Urothelium cell line (cell line): ENCODE data around the gene ADSS2.
"Not testable (repeated sequence)": the region's sequence is repeated elsewhere in the genome, so short reads cannot be mapped to it uniquely, and the experiment has no call there.

Source experiments
- DNase-seq: peaks from one replicate; pipeline ENCODE4 v3.0.0; 2011; ENCODE audit warnings: low spot score, mixed read lengths
- FAIRE-seq: peaks from 2 replicates; lab custom pipeline; 2011; peaks lifted over from hg19 to GRCh38; lab: Jason Lieb, UNC

ADSS2 gene

DNA sequence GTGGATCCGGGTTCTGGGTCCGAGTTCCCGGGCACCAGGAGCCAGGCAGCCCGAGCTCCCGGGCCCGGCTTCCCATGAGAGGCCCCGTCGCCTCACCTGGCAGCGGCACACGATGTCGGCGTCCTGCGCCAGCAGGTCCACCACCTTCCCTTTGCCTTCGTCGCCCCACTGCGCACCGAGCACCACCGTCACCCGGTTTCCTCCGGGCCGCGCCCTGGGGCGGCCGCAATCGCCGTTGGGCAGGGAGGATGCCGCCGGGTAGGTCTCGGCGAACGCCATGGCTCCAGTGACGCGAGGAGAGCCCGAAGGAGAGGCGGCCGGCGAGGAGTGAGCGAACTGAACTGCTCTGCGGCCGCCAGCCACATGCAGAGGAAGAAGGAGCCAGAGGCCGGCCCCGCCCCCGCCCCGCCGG, at the start of gene ADSS2:
Gene ADSS2, minus strand, starts transcription at position 371 of the 412 bp plus-strand sequence. Its CDS starts 92 bp downstream, at position 279.
- DNase-seq (no peak), FAIRE-seq (no peak)

DNA sequence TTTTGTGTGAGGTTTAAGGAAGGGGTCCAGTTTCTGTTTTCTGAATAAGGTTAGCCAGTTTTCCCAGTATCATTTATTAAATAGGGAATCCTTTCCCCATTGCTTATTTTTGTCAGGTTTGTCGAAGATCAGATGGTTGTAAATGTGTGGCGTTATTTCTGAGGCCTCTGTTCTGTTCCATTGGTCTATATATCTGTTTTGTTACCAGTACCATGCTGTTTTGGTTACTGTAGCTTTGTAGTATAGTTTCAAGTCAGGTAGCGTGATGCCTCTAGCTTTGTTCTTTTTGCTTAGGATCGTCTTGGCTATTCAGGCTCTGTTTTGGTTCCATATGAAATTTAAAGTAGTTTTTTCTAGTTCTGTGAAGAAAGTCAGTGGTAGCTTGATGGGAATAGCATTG, 48.8 kb upstream of the ADSS2 start:
- FAIRE-seq, DNase-seq: not testable (repeated sequence)

DNA sequence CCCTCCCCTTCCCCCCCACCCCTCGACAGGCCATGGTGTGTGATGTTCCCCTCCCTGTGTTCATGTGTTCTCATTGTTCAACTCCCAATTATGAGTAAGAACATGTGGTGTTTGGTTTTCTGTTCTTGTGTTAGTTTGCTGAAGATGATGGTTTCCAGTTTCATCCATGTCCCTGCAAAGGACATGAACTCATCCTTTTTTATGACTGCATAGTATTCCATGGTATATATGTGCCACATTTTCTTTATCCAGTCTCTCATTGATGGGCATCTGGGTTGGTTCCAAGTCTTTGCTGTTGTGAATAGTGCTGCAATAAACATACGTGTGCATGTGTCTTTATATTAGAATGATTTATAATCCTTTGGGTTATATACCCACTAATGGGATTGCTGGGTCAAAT, 47.8 kb upstream of the ADSS2 start:
- FAIRE-seq, DNase-seq: not testable (repeated sequence)

DNA sequence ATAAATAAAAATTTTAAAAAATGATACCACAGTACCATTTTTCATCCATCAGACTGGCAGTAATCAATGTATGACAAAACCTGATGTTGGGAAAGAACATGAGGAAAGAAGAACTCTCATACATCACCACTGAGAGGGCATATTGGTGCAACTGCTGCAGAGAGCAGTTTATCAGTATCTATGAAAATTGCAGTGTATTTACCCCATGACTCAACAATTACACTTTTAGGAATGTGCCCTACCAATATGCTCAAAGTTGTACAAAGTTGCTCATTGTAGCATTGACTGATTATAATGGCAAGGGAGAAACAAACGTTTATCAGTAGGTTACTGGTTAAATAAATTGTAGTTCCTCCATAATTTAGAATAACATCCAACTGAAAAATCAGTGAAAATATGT, 46.1 kb upstream of the ADSS2 start:
- FAIRE-seq (no peak), DNase-seq (no peak)

DNA sequence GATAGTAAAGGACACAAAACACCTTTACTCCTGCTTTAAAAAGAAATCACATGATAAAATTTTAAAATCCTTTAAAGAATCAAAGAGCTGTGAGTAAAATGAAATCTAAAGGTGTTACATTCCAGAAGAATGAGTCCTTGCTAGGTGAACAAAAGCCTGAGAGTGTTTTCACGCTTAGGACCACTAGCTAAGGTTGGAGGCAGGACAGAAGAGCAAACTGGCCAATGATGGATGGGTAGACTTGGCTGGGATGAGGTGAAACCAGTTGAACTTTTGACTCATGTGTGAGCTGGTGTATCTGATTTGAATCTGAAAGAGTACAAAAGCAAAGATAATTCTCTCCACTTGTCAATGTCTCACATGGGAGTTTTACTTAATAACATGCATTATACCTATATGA, 44.5 kb upstream of the ADSS2 start:
- FAIRE-seq (no peak), DNase-seq (no peak)

DNA sequence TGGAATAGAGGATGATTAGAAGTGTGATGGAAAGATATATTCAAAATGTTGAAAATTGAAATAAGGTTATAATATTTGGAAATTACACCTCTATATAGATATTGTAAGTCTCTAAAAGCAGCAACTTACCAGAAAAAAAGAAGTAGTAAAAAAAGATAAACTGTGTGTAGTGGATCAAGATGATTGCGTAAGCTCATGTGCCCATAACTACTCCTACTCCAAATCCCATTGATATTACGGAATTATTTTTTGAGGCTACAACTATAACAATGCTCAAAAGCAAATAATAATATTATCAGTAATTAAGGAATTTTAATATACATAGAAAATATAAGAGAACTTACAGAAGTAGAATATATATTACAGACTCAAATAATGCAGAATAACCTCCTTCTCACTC, 42.9 kb upstream of the ADSS2 start:
- FAIRE-seq, result no peak
- no peak for DNase-seq

DNA sequence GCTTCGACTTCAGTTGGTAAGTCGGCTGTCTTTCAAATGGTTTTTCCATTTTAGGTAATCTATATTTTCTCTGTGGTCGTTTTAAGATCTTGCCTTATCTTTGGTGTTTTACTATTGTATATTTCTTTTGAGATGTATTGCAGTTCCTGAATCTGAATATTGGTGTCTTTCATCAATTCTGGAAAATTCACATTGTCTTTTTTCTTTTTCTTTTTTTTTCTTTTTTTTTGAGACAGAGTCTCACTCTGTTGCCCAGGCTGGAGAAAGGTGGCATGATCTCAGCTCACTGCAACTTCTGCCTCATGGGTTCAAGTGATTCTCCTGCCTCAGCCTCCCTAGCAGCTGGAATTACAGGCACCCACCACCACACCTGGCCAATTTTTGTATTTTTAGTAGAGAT, 33.3 kb upstream of the ADSS2 start:
- DNase-seq, FAIRE-seq: not testable (repeated sequence)

DNA sequence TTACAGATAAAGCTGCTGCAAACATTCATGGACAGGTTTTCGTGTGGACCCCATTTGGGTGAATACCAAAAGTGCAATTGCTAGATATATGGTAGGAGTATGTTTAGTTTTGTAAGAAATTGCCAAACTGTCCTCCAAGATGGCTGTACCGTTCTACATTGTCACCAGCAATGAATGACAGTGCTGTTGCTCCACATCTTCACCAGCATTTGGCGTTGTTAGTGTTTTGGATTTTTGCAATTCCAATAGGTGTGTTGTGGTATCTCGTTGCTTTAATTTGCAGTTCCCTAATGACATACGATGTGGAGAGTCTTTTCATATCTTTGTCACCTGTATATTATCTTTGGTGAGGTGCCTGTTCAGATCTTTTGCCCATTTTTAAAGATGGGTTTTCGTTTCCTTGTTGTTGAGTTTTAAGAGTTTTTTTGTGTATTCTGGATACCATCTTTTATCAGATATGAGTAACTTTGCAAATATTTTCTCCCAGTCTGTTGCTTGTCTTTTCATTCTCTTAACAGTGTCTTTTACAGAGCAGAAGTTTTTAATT, 21.4 kb upstream of the ADSS2 start:
- no peak for DNase-seq

DNA sequence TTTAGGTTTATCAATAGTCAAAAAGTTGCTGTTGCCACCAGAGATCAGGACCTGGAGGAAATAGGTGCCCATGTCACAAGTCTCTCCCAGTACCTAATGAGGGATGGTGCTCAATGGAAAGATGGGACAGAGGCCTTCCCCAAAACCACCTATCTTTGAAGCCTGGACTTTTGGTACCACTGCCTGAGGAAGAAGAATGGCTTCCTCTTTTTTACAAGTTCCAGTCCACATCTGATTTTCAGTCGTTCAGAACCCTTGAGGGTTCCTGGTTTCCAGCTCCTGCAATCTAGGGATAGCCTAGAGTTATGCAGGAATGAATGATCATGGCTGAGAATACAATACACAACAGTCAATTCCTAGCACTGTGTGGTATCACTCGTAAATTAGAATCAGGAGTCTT, 15.0 kb upstream of the ADSS2 start:
- FAIRE-seq, result no peak
- DNase-seq, result no peak

More for the DNA sequence above, 21.4 kb upstream of the ADSS2 start:
- FAIRE-seq, result no peak

DNA sequence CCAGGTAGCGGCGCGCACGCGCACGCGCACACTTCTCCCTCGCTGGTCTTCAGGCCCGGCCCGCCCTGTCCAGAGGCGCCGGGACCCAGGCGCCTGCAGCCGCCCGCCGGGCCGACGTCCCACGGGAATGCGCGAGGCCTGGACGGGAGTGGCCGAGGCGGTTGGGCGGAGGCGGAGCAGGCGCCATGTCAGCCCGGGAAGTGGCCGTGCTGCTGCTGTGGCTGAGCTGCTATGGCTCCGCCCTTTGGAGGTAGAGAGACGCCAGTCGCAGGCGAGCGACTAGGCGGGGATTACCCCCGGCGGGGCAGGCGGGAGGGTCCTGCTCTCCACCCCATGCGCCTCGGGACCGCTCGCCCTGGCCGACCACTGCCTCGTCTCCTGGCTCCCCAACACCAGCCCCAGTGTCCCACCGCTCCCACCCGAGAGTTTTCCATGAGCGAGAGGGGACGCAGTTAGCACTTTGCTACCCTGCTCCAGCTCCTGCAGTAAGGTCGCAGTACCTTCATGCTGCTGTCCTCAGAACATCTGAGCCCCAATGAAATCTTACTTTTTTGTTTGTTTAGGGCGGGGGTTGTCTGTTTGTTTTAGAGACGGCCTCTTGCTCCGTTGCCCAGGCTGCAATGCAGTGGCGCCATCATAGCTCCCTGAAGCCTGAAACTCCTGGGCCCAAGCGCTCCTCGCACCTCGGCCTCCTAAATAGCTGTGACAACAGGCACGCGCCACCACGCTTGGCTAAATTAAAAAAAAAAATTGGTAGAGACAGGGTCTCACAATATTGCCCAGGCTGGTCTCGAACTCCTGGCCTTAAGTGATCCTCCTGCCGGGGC, 9.7 kb upstream of the ADSS2 start, which contains the start of gene CATSPERE:
Gene CATSPERE, plus strand, starts transcription at position 29 of the 827 bp plus-strand sequence. Its CDS starts 157 bp downstream, at position 186.
- FAIRE-seq (no peak), DNase-seq (peak; percentile 84)

DNA sequence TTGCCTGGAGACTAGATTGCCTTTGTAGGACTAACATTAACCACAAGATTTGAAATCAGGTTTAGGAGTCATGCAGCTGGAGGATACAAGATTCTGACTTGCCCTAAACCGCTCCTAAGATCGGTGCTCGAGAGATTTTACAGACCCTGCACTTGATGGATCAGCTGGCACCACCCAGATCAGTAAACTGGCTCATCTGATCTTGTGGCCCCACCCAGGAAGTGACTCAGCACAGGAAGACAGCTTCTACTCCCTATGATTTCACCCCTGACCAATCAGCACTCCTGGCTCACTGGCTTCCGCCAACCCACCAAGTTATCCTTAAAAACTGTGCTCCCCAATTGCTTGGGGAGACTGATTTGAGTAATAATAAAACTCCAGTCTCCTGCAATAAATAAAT, 8.5 kb upstream of the ADSS2 start:
- DNase-seq (no peak), FAIRE-seq (no peak)

DNA sequence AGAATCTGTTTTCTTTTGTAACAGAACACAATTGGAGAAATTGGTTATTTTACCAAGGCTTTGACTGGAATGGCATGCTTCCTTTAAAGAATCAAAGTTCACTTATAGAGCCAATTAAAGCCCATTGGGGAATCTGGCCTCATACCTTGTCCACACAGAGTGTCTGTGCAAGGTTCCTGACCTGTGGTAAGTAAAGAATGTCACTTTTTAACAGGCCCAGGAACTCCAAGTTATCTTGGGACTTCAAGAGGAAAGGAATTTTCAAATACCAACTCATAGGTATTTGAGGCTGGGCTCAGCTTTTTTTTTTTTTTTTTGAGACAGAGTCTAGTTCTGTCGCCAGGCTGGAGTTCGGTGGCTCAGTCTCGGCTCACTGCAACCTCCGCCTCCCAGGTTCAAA, 7.1 kb upstream of the ADSS2 start:
- DNase-seq (no peak), FAIRE-seq (no peak)

DNA sequence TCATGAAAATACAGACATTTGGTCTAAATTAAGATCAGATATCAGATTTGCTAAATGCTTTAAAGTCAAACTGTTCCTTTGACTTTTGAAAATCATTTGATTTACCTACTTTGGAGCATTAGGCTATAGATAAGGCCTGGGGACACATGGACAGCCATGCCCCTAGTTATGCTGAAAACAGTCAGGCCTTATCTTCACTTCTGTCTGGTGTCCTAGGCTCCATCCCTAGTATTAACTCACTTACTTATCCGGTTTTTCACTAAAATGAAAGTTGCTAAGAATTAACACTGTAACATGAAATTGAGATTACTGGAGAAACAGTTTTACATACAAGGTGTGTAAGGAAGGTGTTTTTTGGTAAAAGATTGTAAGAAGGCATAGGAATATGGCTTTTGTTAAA, 4.9 kb upstream of the ADSS2 start:
- no peak for DNase-seq
- FAIRE-seq, result no peak

DNA sequence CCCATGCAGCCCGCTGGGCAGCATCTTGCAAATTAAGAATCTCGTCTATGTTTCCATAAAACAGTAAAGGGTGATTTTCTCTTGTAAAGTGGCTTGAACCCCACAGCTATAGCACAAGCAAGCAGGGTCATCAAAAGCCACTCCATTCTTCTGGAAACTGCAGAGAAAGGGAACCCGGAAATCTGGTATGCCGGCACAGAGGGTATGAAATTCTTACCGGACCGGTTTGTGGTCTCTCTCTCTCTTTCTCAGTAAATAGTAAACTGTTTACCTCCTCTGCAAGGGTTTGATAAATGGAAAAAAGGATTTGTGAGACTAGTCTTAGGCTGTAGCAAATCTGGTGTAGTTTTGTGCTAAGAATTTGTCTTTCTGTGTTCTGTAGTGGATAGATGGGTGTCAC, 2.7 kb upstream of the ADSS2 start:
- DNase-seq, result no peak
- FAIRE-seq, result no peak

DNA sequence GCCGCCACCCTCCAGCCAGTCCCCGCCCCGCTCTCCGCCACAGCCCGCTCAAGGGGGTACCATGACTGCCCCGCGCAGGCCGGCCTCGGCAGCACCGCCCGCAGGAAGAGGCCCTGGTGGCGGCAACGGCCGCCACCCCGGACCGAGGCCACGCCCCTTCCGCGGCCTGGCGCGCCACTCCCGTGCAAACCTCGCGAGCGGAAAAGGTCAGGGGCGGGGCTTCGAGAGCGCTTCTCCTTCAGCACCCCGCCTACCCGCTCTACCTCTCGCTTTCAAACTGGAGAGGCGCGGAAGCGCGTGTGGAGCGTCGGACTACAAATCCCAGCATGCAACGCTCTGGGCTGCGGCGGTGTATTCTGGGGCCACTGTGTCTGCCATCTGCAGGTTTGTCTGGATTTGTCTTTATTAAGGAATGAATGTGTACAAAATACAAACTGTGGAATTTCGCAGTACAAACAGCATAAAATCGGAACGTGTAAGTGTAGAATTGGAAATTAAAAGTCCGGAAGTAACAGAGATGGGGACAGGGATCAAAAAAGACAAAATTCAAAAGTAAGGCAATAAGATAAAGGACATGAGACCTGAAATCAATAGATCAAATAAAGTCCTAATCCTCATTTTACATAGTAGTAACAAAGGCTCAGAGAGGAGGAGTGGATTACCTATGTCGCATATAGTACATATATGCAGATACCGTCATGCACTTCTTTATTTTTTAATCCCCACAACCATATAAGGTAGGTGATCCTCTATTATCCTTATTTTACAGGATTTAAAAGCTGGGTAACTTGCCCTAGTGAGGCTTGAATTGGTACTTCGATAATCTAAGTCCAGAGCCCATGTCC, 464 bp upstream of the ADSS2 start:
- FAIRE-seq, result peak; percentile 93
- peak; percentile 98 for DNase-seq

DNA sequence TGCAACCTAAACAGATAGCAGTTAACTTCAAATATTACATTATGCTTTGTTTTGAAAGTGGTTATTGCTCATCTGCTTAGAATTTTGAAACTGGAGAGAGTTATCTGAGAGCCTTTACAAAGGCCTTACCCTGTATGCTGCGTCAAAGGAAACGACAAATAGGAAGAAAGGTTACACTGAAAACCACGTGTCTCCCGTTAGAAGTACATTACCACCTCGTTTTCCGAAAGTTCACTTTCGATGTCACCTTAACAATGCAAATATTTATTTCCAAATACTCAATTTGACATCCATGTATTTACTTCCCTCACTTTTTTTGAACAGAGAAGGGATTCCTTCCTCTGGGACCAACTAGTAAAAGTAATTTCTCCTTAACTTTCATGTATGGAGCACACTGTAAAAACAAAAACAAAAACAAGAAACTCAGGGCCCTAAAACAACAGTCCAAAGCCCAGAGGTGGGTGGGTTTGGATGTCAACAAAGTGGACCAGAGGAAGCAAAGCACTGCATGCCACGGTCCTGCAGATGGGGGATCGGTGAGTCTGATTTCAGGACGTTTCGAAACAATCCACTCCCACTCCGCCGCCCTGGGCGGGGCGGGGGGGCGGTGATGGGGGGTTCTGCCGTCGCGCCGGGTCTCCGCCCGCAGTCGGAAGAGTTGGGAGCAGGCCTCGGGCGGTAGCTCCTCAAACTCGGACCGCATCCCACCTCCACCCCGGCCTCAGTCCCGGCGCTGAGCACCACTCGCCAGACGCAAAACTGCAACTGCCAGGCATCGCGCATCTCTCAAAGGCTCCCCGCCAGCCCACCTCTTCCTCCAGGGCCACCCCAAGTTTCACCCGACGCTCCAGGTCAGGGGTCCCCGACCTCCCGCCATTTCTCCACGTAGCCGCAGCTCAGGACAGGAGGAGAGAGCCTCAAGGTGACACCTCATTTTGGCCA, 841 bp downstream of the ADSS2 start:
- DNase-seq (peak; percentile 44), FAIRE-seq (no peak)

DNA sequence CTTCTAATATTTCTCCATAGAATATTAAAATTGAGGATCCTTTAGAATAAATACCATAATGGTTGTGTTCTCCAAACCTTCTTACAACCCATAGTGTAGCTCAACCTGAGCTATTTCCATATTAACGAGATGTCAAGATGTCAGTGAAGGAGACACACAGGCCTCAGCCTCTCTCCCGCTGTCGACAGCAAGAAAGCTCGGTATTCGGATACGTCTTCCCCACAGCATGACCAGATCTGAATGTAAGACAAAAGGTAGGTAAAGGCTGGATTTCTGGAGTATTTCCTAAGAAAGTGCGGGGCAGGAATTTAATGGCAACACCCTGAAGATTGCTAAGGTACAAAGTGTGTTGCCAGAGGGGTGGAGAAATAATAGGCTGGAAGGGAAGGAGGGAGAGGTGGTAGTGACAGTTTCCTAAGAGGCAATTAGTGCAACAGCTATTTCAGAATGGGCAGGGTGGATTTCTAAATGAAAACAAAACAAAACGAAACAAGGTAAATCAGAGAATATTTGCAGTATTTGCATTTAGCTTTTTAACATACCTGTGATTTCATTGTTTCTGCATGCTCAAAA, 1.7 kb downstream of the ADSS2 start:
- DNase-seq, result no peak
- FAIRE-seq, result no peak

DNA sequence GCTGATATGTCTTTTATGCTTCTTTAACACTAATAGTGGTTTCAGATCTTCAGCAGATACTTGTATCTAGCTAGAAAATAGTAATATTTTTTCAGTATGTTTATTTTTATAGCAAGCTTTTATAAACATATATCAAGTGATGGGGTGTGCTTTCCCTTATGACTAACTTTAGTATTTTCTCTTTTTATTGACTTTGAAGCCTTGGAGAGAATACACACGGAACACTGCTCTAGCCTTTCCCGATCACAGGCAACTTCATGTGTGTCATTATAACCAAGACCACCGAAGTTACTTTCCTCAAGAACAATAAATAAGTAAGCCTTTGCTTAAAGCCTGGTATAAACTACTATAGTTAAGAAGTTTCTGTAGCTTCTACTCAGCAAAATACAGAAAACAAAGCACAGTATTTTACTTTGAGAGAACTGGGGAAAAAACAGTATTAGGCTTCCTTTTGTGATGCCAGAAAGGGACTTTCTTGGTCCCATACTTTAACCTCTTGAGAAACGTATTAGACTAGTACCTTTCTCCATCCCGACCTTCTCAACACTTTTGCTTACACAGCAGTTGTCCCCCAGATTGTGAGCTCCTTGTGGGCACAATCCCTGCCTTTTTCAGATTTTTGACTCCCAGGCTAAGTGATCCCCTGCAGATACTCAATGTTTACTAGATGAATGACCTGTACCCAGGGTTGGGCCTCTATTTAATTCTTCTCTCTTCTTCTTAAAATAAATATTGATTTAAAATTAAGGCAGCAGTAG, 3.3 kb downstream of the ADSS2 start:
- FAIRE-seq, result no peak

DNA sequence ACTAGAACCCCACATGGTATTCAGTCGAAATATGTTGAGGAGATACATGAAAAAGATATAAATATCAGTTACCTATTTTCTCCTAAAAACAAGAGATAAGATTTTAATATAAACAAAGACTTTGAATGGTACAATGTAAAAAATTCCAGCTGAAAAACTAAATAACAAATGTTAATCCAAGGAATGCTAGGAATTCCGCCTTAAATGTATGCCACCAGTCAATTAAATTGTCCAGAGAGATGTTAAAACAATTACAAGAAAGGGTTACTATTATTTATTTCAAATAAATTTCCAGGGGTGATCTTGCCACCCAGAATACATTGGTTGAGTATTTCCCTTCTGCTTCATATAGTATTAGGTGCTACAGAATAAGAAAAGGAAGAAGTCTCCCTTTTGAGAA, 4.2 kb downstream of the ADSS2 start:
- FAIRE-seq (no peak), DNase-seq (no peak)

More for the DNA sequence above, 3.3 kb downstream of the ADSS2 start:
- no peak for DNase-seq
